ENCODE results near the gene SLC38A9. TPM values are rescaled to one million over a fixed set of nuclear protein-coding genes. Genes with fewer than 3 reads are reported as not detected.
A peak's percentile ranks its signal among the peaks of the same experiment; 100 is the strongest.
"Not testable (repeated sequence)": the region's sequence is repeated elsewhere in the genome, so short reads cannot be mapped to it uniquely, and the experiment has no call there.

SLC38A9 gene
- total RNA-seq, 1 donor from 2014 or later = 13.0 TPM

GRCh38 chr5:55609413-55609812, 102.7 kb downstream of the SLC38A9 start:
- ATAC-seq = no peak

DNA sequence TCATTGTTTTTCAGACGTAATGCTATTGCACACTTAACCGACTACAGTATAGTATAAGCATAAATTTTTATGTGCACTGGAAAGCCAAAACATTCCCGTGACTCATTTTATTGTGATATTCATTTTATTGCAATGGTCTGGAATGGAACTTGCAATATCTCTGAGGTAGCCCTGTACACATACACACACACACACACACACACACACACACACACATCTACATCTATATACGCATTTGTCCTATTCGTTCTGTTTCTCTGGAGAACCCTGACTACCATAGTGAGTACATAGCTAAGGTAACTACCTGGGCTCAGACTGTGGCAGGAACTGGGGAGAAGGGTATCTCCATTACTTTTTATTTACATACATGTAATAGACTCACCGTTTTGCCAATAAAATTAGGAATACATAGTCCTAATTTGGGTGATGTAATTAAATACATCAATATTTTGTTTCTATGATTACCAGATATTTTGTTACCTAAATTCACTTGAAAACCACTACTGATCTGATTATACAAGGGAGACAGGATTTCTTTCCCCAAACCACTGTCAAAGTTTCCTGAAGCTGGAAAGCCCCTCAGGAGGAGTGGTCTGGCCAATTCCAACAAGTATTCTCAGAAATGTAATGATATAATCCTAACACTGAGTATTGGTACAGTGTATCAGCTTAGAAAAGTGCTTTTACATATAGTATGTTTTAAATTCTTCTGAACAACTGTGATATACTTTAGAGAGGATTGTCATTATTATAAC, 103.4 kb downstream of the SLC38A9 start:
- no peak for ATAC-seq

DNA sequence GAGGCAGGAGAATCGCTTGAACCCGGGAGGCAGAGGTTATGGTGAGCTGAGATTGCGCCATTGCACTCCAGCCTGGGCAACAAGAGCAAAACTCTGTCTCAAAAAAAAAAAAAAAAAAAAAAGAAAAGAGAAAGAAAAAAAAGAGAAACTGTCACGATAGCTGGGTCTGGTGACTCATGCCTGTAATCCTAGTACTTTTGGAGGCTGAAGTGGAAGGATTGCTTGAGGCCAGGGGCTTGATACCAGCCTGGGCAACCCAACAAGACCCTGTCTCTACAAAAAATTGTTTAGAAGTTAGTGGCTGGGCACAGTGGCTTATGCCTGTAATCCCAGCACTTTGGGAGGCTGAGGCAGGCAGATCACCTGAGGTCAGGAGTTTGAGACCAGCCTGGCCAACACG, 104.8 kb downstream of the SLC38A9 start:
- not testable (repeated sequence) for ATAC-seq

DNA sequence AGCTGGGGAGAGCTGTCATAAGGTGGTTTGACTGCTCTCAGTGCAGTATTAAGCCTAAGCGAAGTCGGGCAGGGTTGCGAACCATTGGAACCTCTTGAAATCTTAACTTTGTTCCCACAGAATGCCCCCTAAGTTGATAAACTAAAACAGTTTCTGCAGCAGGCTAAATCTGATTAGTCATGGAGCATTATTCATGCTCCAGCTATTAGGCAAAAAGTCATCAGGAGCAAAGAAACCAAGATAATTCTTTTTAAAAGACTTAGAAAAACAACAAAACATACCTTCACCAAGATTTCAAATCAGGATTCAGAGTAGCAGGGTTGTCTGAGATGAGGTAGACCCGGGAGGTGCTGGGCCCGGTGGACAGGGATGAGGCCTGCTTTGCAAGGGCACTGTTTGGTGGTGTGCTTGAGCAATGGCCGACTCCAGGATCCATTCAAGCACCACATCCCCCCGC, 107.5 kb downstream of the SLC38A9 start:
- ATAC-seq = no peak

DNA sequence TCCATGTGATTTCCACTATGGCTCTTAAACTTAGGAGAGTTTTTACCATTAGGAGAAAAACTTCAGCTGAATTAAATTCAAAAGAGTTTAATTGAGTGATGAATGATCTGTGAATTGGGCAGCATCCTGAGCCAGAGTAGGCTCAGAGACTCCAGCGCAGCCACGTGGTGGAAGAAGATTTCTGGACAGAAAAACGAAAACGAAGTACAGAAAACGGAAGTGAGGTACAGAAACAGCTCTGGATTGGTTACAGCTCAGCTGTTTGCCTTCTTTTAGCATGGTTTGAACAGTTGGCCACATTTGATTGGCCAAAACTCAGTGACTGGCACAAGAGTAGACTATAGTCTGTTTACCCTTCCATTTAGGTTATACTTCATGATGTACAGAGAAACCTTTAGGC, 108.2 kb downstream of the SLC38A9 start:
- ATAC-seq = no peak

DNA sequence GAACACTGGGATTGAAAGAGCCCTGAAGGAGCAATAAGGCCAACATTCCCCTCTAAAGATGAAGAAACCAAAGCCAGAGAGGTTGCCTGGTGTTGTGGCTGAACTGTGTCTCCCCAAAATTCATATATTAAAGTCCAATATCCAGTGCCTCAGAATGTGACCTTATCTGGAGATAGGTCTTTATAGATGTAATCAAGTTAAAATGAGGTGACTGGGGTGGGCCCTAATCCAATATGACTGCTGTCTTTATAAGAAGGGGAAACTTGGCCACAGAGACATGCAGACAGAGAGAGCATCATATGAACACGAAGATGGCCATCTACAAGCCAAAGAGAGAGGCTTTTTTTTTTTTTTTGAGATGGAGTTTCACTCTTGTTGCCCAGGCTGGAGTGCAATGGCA, 110.5 kb downstream of the SLC38A9 start:
- no peak for ATAC-seq

GRCh38 chr5:55601204-55601618, 110.9 kb downstream of the SLC38A9 start:
- ATAC-seq = peak; percentile 67

DNA sequence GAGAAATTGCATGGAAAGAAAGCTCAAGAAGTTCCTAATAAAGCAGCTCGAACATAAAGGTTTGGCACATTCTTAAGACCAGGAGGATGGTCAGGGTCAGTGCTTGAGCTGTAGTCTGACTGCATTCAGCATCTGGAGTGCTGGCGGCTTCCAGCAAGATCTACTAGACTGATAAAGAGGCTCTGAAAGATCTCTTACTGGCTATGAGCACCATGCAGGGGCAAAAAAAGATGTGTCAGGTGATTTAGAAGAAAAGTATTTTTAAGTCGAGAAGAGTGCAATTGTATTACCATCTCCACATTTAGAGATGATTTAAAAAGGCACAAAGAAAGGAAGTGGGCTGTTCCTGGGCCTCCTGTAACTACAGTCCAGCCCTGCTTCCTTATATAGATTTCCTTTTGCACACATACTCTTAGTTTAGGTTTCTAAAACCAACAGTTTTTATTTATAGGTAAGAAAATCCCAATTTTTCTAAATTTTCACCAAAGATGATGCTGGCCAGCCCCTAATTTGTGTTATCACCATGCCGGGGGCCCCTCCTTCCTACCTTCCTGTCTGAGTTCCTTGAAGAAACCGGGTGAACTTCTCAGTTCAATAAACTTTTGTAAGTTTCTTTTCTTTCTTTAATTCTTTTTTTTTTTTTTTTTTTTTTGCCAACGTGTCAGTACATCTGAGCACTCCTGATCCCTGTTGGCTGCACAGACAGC, 111.5 kb downstream of the SLC38A9 start:
- ATAC-seq = peak; percentile 16

DNA sequence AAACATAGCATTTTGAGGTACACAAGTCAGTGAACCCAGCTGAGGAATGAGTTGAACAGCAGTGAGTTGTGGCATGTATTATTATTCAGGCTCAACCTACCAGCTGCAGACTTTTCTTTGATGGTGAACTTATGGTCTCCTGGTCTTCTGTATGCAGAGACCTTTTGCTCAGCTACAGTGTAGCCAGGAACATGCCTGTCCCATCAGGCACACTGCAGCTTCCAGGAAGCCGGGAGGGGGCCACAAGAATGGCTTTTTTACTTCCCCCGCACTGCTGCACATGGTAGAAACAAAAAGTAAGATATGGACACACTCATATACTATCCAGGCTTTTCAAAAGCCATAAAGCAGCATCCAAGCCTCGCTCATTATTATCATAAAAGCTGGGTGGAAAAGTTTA, 112.0 kb downstream of the SLC38A9 start:
- ATAC-seq = no peak

- ATAC-seq = no peak
These were observed 112.7 kb downstream of the SLC38A9 start for GRCh38 chr5:55599148-55600050.

GRCh38 chr5:55597014-55597981, 114.8 kb downstream of the SLC38A9 start:
- peak; percentile 77 for ATAC-seq

DNA sequence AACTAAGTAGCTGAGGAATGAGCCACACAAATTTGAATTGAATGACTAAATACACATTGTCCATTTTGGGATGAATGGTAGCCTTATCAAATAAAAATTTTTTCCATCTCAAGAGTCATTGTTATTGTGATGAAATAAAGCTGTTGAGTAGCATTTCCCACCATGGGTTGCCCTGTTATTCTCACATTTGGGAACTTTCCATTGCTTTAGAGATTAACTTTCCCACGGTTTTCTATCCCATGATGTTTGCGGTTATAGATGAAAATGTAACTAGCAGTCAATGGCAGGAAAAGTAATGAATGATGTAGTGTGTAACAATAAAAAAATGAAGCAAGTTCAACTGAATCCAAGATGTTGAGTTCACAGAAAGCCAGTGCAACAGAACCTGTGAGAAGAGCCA, 117.5 kb downstream of the SLC38A9 start:
- ATAC-seq = no peak

- ATAC-seq = peak; percentile 86
These were observed 119.0 kb downstream of the SLC38A9 start for GRCh38 chr5:55593115-55593472.

- no peak for ATAC-seq
These were observed 119.6 kb downstream of the SLC38A9 start for GRCh38 chr5:55592388-55593114.

GRCh38 chr5:55591686-55592085, 120.4 kb downstream of the SLC38A9 start:
- no peak for ATAC-seq

- ATAC-seq = no peak
These were observed 126.9 kb downstream of the SLC38A9 start for GRCh38 chr5:55585206-55585610.

DNA sequence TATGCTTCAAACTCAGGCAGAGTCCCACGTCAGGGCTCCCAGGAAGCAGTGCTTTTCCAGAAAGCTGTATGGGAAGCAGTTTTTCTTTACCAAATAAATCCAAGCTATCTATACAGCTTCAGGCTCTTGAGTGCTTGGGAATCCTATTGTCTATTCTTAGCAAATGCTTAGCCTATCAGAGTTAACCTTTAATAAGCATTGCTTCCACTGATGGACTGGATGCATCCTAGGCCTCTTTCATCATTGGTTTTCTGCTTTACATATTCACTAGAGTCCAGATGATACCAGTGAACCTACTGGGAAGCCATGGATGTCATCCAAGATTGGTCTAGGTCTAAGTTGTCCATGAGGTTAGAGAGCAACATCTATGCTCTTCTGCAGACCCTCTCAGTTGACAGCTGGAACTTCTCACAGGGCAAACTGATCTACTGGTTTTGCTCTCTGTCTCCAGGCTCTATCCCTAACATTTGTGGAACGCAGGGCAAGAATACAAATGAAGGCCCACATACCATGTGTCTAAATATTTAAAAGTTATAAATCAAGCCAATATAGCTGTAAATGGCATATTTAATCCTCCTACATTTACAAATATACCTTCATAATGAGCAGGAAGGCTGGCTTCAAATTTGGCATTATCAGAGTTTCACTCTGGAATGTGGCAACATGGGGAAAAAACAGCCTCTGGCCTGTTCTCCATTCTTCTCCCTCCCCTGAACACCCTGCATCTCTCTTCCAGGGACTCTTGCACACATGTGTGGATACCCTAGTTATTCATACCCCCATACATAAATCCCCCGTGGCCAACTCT, 127.5 kb downstream of the SLC38A9 start:
- no peak for ATAC-seq

GRCh38 chr5:55583578-55583977, 128.5 kb downstream of the SLC38A9 start:
- ATAC-seq = no peak

GRCh38 chr5:55582256-55582655, 129.9 kb downstream of the SLC38A9 start:
- no peak for ATAC-seq

DNA sequence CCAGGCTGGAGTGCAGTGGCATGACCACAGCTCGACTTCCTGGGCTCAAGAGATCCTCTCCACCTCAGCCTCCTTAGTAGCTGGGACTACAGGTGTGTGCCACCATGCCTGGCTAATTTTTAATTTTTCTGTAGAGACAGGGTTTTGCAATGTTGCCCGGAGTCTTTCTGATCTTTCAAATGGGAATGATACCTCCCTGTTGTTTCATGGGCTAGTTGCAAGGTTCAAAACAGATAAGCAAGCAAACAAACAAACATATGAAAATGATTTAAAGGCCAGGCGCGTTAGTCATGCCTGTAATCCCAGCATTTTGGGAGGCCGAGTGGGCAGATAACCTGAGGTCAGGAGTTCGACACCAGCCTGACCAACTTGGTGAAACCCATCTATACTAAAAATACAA, 132.1 kb downstream of the SLC38A9 start:
- ATAC-seq = no peak
